Esophagus (tissue), 2 donors: ENCODE measurements around the gene METTL16. TPM values are rescaled to one million over a fixed set of nuclear protein-coding genes. Genes with fewer than 3 reads are reported as not detected.
"Not testable (repeated sequence)": the region's sequence is repeated elsewhere in the genome, so short reads cannot be mapped to it uniquely, and the experiment has no call there.

ENCODE experiments used
- H3K27ac ChIP-seq, 2 donors: one replicate each; pipeline ENCODE4 v1.5.1; 2013; ENCODE audit warnings: low read depth in 2 of 2, mild to moderate bottlenecking in 2 of 2, inconsistent platforms in 1 of 2, low read length in 1 of 2, moderate library complexity in 1 of 2
- H3K27me3 ChIP-seq, 2 donors: one replicate each; pipeline ENCODE4 v1.6.1; 2013; ENCODE audit warnings: low read length in 2 of 2, control low read depth in 1 of 2, mild to moderate bottlenecking in 1 of 2; ENCODE audit not compliant: insufficient read depth in 2 of 2, control insufficient read depth in 1 of 2
- H3K36me3 ChIP-seq, 2 donors: one replicate each; pipeline ENCODE4 v1.6.1; 2013; ENCODE audit warnings: low read length in 1 of 2; ENCODE audit not compliant: control insufficient read depth in 2 of 2, insufficient read depth in 2 of 2
- H3K4me1 ChIP-seq, 2 donors: one replicate each; pipeline ENCODE4 v1.6.1; 2013; ENCODE audit warnings: low read length in 1 of 2; ENCODE audit not compliant: control insufficient read depth in 2 of 2, insufficient read depth in 2 of 2
- H3K4me3 ChIP-seq, 2 donors: one replicate each; pipeline ENCODE4 v1.5.1; 2013; ENCODE audit warnings: low read length in 2 of 2, mild to moderate bottlenecking in 2 of 2, low read depth in 1 of 2, moderate library complexity in 1 of 2
- H3K9me3 ChIP-seq, 2 donors: one replicate each; pipeline ENCODE4 v1.6.1; 2013; ENCODE audit warnings: mild to moderate bottlenecking in 2 of 2, low read depth in 1 of 2, low read length in 1 of 2, moderate library complexity in 1 of 2; ENCODE audit not compliant: control insufficient read depth in 2 of 2, insufficient read depth in 1 of 2
- WGBS, 2 donors: extraction: QIAGEN DNeasy Blood & Tissue Kit; methylation state at CpG; one replicate each; pipeline ENCODE4 v1.1.7; 2013; 5-methylcytosine and 5-hydroxymethylcytosine counted together
- polyA plus RNA-seq, 2 donors: library from polyadenylated mRNA; stranded (reverse); fragments of 200-250 nt; gene quantifications; one replicate each; pipeline ENCODE4 v1.2.3, GENCODE V29; 2013
- donor health status: healthy with polysubstance abuse.
- donor health status: Bipolar disorder and iron deficiency.

The METTL16 gene
- polyA plus RNA-seq, 2 donors = 10.0 to 15.1 TPM

DNA sequence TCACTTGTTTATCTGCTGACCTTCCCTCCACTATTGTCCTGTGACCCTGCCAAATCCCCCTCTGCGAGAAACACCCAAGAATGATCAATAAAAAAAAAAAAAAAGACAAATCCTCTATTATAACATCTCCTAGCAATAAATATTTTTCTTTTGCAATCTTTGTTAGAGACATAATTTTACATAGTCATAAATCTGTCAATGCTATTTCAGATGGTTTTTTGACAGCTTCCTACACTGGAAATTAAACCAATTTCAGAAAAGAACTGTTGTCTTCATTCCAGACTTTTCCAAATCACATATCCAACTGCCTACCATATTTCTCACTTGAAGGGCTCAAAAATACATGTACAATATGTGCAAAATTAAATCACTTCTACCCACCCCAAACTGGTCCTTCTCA, 3.7 kb downstream of the METTL16 start:
- Histone ChIP-seq H3K4me3 (no peak overlapping the region), H3K27me3 (no peaks in the 10 kb centered on the region), H3K4me1 (peaks cover 0 to 3% of the 10 kb centered on the region in 2 donors), H3K9me3 (no peaks in the 10 kb centered on the region), H3K27ac (no peak overlapping the region), H3K36me3 (no peaks in the 10 kb centered on the region)
- 71 to 100% methylated on average over 1 of the region's 1 CpG for WGBS, 2 donors

- not testable (repeated sequence) for H3K4me3 ChIP-seq, H3K27me3 ChIP-seq, H3K4me1 ChIP-seq, H3K27ac ChIP-seq, H3K36me3 ChIP-seq, H3K9me3 ChIP-seq
- WGBS, 2 donors = 97% methylated on average over 27 to 29 of the region's 29 CpGs
Measured at GRCh38 chr17:2507015-2507414, 4.7 kb downstream of the METTL16 start.

- H3K4me1 ChIP-seq = no peaks in the 10 kb centered on the region
- H3K27ac ChIP-seq = no peak overlapping the region
- WGBS, 2 donors = 83 to 90% methylated on average over 5 of the region's 5 CpGs
- H3K27me3 ChIP-seq = no peaks in the 10 kb centered on the region
- H3K9me3 ChIP-seq = no peaks in the 10 kb centered on the region
- H3K4me3 ChIP-seq = no peak overlapping the region
- no peaks in the 10 kb centered on the region for H3K36me3 ChIP-seq
Measured at GRCh38 chr17:2503627-2504026, 8.1 kb downstream of the METTL16 start.

- Histone ChIP-seq H3K27ac (no peak overlapping the region), H3K4me3 (no peak overlapping the region), H3K4me1 (no peaks in the 10 kb centered on the region), H3K36me3 (no peaks in the 10 kb centered on the region), H3K27me3 (no peaks in the 10 kb centered on the region), H3K9me3 (no peaks in the 10 kb centered on the region)
- WGBS, 2 donors = 82 to 94% methylated on average over 8 of the region's 8 CpGs
Measured at GRCh38 chr17:2502871-2503580, 8.7 kb downstream of the METTL16 start.

DNA sequence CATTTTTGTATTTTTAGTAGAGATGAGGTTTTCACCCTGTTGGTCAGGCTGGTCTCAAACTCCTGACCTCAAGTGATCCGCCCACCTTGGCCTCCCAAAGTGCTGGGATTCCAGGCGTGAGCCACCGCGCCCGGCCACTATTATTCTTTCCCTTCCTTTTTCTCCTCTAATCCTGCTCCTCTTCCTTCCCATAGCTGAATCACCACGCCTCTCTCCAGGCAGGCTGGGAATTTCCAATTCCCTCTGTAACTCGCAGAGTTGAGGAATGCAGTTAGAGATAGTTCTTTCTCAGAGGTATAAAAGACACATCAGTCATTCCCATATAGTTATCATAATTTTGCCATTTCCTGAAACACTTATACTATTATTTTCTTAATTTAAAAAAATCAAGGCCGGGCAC, 11.2 kb downstream of the METTL16 start:
- Histone ChIP-seq H3K4me3 (no peak overlapping the region), H3K27ac (no peak overlapping the region), H3K9me3 (no peaks in the 10 kb centered on the region), H3K4me1 (no peaks in the 10 kb centered on the region), H3K36me3 (no peaks in the 10 kb centered on the region), H3K27me3 (no peaks in the 10 kb centered on the region)
- WGBS, 2 donors = 69 to 79% methylated on average over 8 of the region's 8 CpGs

GRCh38 chr17:2489286-2489685, 22.4 kb downstream of the METTL16 start:
- not testable (repeated sequence) for H3K9me3 ChIP-seq, H3K27ac ChIP-seq, H3K27me3 ChIP-seq, H3K36me3 ChIP-seq, H3K4me1 ChIP-seq, H3K4me3 ChIP-seq
- 94 to 96% methylated on average over 15 of the region's 15 CpGs for WGBS, 2 donors

DNA sequence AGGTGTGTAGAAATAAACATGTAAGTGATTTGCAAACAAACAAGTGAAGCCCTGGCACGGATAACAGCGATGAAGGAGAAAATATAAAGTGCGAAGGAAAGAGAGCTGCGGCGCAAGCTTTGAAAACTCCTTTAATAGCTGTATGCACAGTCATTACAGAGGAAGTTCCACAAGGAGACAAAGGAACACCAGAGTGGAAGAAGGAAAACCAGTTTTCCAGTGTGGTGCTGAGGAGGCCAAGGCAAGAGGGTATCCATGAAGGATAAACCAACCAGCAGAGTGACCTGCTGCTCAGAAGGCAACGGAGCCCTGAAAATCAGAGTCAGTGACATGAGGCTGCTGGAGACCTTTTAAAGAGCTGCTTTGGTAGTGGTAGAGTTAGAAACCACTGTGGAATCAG, 24.4 kb downstream of the METTL16 start:
- H3K9me3 ChIP-seq = no peaks in the 10 kb centered on the region
- H3K36me3 ChIP-seq = no peaks in the 10 kb centered on the region
- WGBS, 2 donors = 79 to 80% methylated on average over 6 of the region's 6 CpGs
- no peak overlapping the region for H3K27ac ChIP-seq
- H3K4me3 ChIP-seq = no peak overlapping the region
- peaks cover 0 to 3% of the 10 kb centered on the region in 2 donors for H3K4me1 ChIP-seq
- no peaks in the 10 kb centered on the region for H3K27me3 ChIP-seq

- not testable (repeated sequence) for H3K27me3 ChIP-seq, H3K27ac ChIP-seq, H3K4me1 ChIP-seq, H3K9me3 ChIP-seq, H3K36me3 ChIP-seq, H3K4me3 ChIP-seq
- WGBS, 2 donors = 95 to 97% methylated on average over 4 of the region's 4 CpGs
Measured at GRCh38 chr17:2486709-2487108, 25.0 kb downstream of the METTL16 start.

DNA sequence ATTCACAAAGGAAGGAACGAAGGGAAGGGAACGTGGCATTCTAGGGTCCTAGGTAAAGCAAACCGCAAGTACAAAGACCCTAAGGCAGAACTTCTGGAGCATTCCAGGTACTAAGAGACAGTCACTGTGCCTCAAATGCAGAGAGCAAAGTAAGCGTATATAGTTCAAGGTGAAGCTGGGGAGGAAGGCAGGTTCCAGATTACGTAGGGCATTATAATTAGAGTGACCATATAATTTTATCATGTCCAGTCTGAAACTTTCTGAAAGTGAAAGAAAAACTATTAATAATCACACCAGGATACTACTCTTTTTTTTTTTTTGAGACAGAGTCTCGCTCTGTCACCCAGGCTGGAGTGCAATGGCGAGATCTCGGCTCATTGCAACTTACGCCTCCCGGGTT, 25.7 kb downstream of the METTL16 start:
- Histone ChIP-seq H3K36me3 (no peaks in the 10 kb centered on the region), H3K4me3 (no peak overlapping the region), H3K27ac (no peak overlapping the region), H3K4me1 (peaks cover 0 to 3% of the 10 kb centered on the region in 2 donors), H3K9me3 (no peaks in the 10 kb centered on the region), H3K27me3 (no peaks in the 10 kb centered on the region)
- WGBS, 2 donors = 74% methylated on average over 10 of the region's 10 CpGs

DNA sequence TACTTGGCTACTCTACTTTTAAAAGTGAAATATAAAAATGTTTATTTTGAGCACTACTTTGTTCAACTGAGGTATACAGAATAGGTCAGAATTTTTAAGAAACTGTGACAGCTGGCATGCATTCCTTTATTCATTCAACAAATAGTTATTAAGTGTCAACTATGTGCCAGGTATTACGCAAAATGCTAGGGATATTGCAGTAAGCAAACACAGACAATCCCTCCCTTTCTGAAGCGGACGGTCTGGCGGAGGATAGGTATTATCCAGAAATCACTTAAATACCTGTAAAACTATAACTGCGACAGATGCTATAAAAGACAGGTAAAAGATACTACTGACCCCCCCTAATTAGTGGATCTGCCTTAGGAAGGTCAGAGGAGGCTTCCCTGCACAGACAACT, 26.1 kb downstream of the METTL16 start:
- Histone ChIP-seq H3K27me3 (no peaks in the 10 kb centered on the region), H3K27ac (no peak overlapping the region), H3K9me3 (no peaks in the 10 kb centered on the region), H3K36me3 (no peaks in the 10 kb centered on the region), H3K4me1 (peaks cover 0 to 3% of the 10 kb centered on the region in 2 donors), H3K4me3 (no peak overlapping the region)
- 57 to 61% methylated on average over 5 of the region's 5 CpGs for WGBS, 2 donors
